ENCODE results near the gene TMA16. TPM values are rescaled to one million over a fixed set of nuclear protein-coding genes. Genes with fewer than 3 reads are reported as not detected.
"Not testable (repeated sequence)": the region's sequence is repeated elsewhere in the genome, so short reads cannot be mapped to it uniquely, and the experiment has no call there.

TMA16 gene
- polyA plus RNA-seq (2011; rRNA removed) (14.2 and 28.5 TPM in 2 replicates), polyA plus RNA-seq (2017; fragmentation: RNase III; extraction: RNeasy Plus Mini Kit Qiagen cat#74134 plus additional on column Dnase treatment) (36.1 to 39.2 TPM (median 37.0 TPM) in 3 replicates), polyA minus RNA-seq (2011; rRNA and poly(A)+ RNA removed) (12.1 and 13.0 TPM in 2 replicates)
- 6.0 and 9.0 TPM in 2 replicates for polyA plus RNA-seq (2012; cell fraction: cytosol; rRNA removed)
- 2.1 and 4.0 TPM in 2 replicates for polyA plus RNA-seq (2012; cell fraction: nucleus; rRNA removed)

DNA sequence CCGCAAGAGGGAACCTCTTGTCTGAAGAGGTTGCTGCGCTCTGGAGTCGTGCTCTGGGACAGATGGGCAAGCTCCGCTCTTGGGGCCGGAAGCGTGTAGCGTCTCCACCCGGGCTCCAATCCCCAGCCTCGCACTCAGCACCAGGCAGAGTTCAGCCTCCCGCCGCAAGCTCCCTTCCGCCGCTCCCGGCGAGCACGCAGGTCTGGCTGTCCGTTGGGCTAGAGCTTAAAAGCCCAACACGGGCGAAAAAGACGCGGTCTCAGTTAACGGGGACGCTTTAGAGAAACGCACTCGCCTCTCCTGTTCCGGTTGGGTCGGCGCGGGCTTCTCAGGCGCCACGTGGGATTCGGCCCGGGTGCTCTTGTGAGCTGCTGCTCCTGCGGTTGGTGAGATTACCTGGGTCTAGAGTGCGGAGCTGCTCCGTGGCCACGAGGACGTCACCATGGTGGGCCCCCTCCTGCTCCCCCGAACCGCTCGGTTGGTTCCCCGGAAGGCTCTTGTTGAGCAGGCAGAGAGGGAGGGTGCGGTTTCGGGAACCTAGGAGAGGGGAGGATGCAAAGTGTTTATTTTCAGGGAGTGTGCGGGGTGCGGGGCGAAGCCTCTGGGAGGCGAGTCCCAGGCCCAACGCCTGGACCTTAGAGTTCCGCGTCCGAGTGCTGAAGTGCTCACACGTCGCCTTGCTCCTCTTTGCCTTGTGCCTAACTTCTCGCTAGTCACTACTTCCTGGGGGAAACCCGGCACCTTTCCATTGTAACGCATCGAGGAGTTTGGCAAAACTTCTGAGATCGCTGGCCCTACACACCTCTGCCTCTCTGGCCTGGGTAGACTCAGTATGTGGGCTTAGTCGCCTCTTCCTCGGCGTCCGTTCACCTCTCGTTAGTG lies at the start of gene TMA16:
Gene TMA16, plus strand, starts transcription at position 331 of the 882 bp plus-strand sequence. Its CDS starts 112 bp downstream, at position 443.
- Histone ChIP-seq H3K4me2 (peak within 1 kb of the TSS; percentile 85), H3K4me1 (peaks cover 12% of the 10 kb centered on the region; the same call in 2 of the 3 replicates), H3K27ac (peak within 1 kb of the TSS; percentile 98 to 99), H3K4me3 (peak within 1 kb of the TSS; percentile 91), H3K9me3 (no peaks in the 10 kb centered on the region)
- ChIA-PET POLR2A (interaction anchor here (0.6 to 1.3 kb wide), 14 partner anchors 10 to 1226 kb away, joined by 3 to 14 read pairs (median 4); no protein-coding TSS in a partner anchor), CTCF (interaction anchor here (0.7 to 2.1 kb wide), 11 partner anchors 9 to 541 kb away, joined by 3 to 6 read pairs (median 3); no protein-coding TSS in a partner anchor)
- FAIRE-seq (no peak), DNase-seq (ENCODE audit: low read depth in 1 of 2, low spot score in 1 of 2) (peak; percentile 66 to 95), ATAC-seq (peak; percentile 95 to 96)
- WGBS (ENCODE audit: missing lambda C conversion rate), result 2% methylated on average over 19 of the region's 64 CpGs
- TF ChIP-seq MYC (IDR thresholded peaks at IDR 0.05; ENCODE audit: borderline replicate concordance, low read length) (peak; percentile 97), JUN (IDR thresholded peaks at IDR 0.05) (peak; percentile 74 to 88; a peak in 3 of 5 replicates), USF2 (IDR thresholded peaks at IDR 0.05) (peak; percentile 44; the same call in 1 of the 2 replicates), HOXB5 (CRISPR knock-in tag; IDR thresholded peaks at IDR 0.05) (no peak), CBX2 (IDR thresholded peaks at IDR 0.05; ENCODE audit: borderline replicate concordance, low read depth) (no peak), POLR2A (IDR thresholded peaks at IDR 0.05; ENCODE audit: low read length) (peak; percentile 68), RNF2 (IDR thresholded peaks at IDR 0.05; ENCODE audit: borderline replicate concordance, low read depth) (no peak), KDM5A (IDR thresholded peaks at IDR 0.05) (peak; percentile 45; the same call in 1 of the 2 replicates), BHLHE40 (IDR thresholded peaks at IDR 0.05; ENCODE audit: low read depth, low read length) (no peak), E2F6 (IDR thresholded peaks at IDR 0.05; ENCODE audit: borderline replicate concordance, low read depth) (peak; percentile 85), FOXS1 (CRISPR knock-in tag; IDR thresholded peaks at IDR 0.05) (peak; percentile 56; the same call in 1 of the 2 replicates), EHMT2 (IDR thresholded peaks at IDR 0.05; ENCODE audit: low read depth) (no peak), ZFP36 (IDR thresholded peaks at IDR 0.05; ENCODE audit: borderline replicate concordance, partially characterized antibody) (no peak), NFE2L2 (conservative IDR thresholded peaks at IDR 0.05; ENCODE audit: low read length) (no peak), SMC3 (IDR thresholded peaks at IDR 0.05) (no peak), ZC3H11A (IDR thresholded peaks at IDR 0.05) (no peak; the same call in 1 of the 2 replicates), BCL3 (IDR thresholded peaks at IDR 0.05) (peak; percentile 74; the same call in 1 of the 3 replicates), PHF8 (IDR thresholded peaks at IDR 0.05; ENCODE audit: borderline replicate concordance, low read depth) (peak; percentile 75; the same call in 1 of the 2 replicates), ZNF302 (CRISPR knock-in tag; IDR thresholded peaks at IDR 0.05) (no peak), MAX (IDR thresholded peaks at IDR 0.05) (peak; percentile 99)
- TF ChIP-seq, protein P1, sequence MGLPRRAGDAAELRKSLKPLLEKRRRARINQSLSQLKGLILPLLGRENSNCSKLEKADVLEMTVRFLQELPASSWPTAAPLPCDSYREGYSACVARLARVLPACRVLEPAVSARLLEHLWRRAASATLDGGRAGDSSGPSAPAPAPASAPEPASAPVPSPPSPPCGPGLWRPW (IDR thresholded peaks at IDR 0.05), result no peak

DNA sequence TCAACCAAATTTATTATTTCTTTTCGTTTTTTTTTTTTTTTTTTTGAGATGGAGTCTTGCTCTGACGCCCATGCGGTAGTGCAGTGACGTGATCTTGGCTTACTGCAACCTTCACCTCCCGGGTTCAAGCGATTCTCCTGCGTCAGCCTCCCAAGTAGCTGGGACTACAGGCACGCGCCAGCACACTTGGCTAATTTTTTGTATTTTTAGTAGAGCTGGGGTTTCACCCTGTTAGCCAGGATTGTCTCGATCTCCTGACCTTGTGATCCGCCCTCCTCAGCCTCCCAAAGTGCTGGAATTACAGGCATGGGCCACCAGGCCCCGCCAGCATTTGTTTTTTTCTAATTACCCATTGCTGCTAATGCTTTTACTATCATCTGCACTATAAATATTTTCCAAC lies 47.5 kb upstream of the TMA16 start:
- 70% methylated on average over 12 of the region's 12 CpGs for WGBS (ENCODE audit: missing lambda C conversion rate)
- CTCF ChIA-PET; FAIRE-seq; ATAC-seq; DNase-seq (ENCODE audit: low read depth in 1 of 2, low spot score in 1 of 2); H3K9me3 ChIP-seq; H3K4me3 ChIP-seq; H3K4me2 ChIP-seq; POLR2A ChIA-PET; H3K27ac ChIP-seq; H3K4me1 ChIP-seq: not testable (repeated sequence)

All from A549 (cell line).